T-helper 2 cell (primary cell): Measurements from ENCODE around the gene APP.

Experiments
- DNase-seq, 5 experiments: peaks; one replicate each; pipeline versions ENCODE4 v3.0.0 to v3.0.0-alpha.2; 2012 to 2022

APP gene

DNA sequence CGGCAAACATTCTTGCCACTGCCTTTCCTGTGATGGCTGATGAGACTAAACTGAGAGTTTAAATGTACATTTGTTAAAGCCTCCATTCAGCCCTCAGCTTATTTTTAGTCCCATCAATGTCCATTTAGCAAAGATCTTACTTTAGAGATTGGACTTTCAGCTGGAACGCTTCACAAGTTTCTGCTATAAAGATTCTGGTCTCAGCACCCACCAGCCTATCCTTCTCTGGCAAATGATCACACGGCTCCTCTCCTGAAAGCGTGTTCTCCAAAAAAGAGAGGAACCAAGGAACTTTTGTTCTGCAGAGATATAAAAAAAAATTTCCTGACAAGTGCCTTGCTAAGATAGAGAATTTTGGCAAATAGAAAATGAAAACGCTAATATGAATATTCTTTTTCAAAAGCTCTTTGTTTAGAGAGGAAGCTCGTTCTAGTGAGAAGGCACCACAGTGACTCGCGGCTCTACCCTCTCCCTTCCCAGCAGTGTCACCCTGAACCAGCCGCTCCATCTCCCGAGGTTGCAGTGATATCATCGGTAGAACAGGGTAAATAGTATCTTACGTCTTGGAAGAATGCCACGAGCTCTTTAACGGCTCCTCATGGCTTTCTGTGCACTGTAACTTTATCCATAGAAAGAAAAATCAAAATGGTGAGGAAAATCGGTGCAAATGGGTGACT, 200.2 kb downstream of the APP start:
- DNase-seq: no peak

- peak in 1 of 5 experiments; percentile 15 for DNase-seq
These were observed 202.6 kb downstream of the APP start for GRCh38 chr21:25967901-25968438.

DNA sequence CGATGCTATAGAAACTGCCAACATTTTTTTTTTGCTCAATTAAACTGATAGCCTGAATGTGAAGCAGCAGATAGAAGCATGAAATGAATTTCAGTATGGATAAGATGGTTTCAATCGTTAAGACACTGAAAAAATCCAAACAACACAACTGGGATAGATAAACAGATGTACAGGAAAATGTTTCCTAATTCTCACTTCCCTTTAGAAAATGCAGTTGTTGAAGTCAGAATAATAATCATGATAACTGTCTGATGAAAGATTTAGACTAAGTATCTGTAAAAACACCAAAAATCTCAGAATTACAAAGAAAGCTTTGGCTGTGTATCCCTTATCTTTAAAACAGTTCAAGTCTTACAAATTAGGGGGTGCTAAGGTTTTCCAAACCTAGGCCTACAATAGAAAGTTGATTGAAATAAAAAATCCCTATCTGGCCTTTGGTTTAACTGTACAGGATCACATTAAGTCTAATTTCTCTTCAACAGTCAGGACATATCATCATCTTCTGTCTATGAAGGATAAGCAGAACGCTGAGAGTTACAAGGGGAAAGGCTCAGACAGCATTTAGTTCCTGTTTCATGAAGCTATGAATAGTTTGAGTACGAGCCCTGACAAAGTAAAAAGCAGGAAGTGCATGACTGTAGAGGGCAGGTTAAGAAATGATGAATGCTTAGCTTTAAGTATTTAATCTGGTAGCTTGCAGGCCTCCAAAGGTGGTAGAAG, 203.2 kb downstream of the APP start:
- DNase-seq: peak in 1 of 5 experiments; percentile 61

GRCh38 chr21:25965951-25966707, 204.4 kb downstream of the APP start:
- DNase-seq: no peak

GRCh38 chr21:25964926-25965325, 205.6 kb downstream of the APP start:
- no peak for DNase-seq

DNA sequence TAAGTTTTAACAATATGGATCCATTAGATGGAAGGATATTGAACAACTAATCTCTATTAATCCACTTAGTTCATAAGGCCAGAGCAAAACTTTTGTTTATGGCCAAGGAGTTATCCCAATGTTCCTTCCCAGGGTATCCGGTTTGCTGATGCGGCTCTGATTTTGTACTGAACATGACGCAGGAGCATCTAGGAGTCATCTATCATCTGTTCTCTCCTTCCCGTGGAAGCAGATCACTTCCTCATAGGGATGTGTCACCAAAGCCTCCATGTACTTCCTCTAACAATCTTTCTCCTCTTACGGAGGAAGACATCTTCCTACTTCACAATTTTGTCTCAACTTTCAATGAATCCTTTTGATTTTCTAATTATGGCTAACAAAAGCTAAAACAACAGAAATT, 206.6 kb downstream of the APP start:
- no peak for DNase-seq

DNA sequence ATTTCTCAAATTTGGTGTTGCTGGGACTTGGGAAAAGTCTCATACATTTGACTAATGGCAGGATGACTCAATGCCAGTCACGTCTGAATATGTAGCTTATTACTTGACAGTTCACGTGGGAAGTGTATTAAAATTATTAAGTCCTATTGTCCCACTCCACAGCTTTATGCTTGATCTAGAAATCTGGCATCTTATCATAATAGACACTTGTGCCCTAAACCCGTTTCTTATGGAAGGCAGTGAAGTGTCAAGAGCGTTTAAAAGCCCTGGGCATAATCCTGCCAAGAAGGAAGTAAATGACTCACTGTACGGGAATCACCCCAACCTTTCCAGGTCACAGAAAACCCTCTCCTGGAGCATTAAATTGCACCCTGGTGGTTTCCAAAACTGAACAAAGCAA, 207.4 kb downstream of the APP start:
- DNase-seq: no peak

- DNase-seq: no peak
These were observed 209.5 kb downstream of the APP start for GRCh38 chr21:25961042-25961441.

GRCh38 chr21:25960402-25960801, 210.2 kb downstream of the APP start:
- no peak for DNase-seq

- DNase-seq: no peak
These were observed 210.8 kb downstream of the APP start for GRCh38 chr21:25959799-25960198.

- DNase-seq: no peak
These were observed 213.4 kb downstream of the APP start for GRCh38 chr21:25956993-25957714.

- DNase-seq: no peak
These were observed 214.9 kb downstream of the APP start for GRCh38 chr21:25955646-25956045.

GRCh38 chr21:25953659-25954058, 216.9 kb downstream of the APP start:
- DNase-seq: no peak

DNA sequence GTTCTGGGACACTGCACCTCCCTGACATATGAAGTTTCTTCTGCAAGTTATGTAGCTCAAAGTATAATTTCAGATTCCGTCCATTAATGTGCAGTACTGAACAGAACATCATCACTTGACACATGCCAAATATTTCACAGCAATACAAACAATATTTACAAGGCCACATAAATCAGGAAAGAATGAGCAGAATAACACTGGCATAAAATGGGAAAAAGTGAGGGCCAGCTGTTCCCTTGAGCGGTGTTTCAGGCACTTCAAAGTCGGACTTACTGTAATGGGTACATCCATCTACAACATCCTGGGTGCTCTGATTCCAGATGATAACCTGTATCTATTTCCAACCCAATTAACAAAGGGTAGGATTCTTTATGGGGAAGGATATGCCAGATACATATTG, 217.4 kb downstream of the APP start:
- no peak for DNase-seq

- DNase-seq: no peak
These were observed 218.3 kb downstream of the APP start for GRCh38 chr21:25952306-25952705.

- DNase-seq: no peak
These were observed 220.9 kb downstream of the APP start for GRCh38 chr21:25949701-25950100.

DNA sequence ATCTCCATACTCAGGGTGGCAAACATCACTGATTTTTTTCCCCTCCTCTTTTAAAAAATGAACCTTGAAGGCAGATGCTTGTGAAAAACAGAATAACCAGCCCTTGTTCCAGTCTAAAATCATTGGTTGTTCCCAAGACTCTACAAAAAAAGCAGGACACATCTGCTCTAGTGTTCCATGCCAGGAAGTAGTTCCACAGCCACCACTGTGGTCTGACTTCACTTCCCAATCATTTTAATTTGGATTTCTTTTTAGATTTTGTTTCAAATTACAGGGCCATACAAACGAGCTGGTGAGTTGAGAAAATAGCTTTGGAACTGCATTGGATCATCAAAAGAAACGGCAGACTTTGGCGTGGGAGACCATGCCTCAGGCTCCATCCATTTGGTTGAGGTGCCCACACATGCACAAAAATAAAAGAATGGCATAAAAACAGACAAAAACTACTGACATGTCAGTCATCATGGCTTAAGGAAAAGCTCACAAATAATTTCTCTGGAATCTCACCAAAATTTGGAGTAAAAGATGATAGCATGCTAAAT, 225.8 kb downstream of the APP start:
- no peak for DNase-seq

- DNase-seq: no peak
These were observed 226.5 kb downstream of the APP start for GRCh38 chr21:25944082-25944481.

DNA sequence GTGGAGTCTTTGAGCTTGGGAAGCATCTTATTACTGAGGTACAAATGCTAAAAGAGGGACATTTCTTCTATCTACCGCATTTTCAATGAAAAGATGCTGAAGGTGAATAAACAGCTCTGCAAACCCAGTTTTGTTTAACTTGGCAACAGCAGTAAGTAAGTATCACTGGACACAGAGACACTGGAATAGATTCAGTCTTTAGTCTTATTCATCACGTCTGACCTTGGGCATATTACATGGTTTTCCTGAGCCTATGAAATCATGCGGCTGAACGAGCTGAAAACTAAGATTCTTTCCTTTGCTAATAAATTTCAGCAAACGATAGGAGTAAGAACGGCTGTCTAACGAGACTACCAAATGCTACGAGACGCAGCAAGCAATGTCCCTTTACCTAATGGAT, 228.4 kb downstream of the APP start:
- DNase-seq: no peak

GRCh38 chr21:25939396-25939761, 231.2 kb downstream of the APP start:
- no peak for DNase-seq

- no peak for DNase-seq
These were observed 231.7 kb downstream of the APP start for GRCh38 chr21:25938658-25939395.

DNA sequence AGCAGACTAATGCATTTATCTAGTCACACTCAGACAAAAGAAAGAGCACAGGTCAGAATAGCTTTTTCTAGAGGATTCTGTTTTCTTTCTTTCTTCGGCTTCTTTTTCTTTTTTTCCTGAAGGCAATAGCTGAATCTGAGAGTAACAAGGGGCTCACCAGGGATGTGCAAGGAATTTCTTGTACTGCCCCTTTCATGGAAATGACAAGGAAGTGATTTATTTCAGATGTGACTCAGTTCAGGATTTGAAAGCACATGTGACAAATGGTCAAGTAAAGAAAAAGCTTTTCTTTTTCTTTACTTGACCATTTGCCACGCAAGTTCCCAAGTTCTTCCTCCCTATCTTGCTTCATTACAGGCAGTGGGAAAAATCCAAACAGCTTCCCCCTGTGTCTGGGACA, 233.8 kb downstream of the APP start:
- DNase-seq: no peak
